Small intestine (tissue), 7 donors: ENCODE measurements around the gene LHFPL2. TPM values are rescaled to one million over a fixed set of nuclear protein-coding genes. Genes with fewer than 3 reads are reported as not detected.

Source experiments
- DNase-seq, 2 donors: peaks; one replicate each; pipeline versions ENCODE4 v3.0.0 to v3.0.0-alpha.2; 2013
- FAIRE-seq: peaks from 2 replicates; lab custom pipeline; 2012; peaks lifted over from hg19 to GRCh38; lab: Jason Lieb, UNC
- H3K27ac ChIP-seq, 3 donors: one replicate each; pipeline ENCODE4 v1.5.1; 2013; ENCODE audit warnings: low read length in 2 of 3, mild to moderate bottlenecking in 2 of 3, control low read depth in 1 of 3, inconsistent platforms in 1 of 3, low read depth in 1 of 3, moderate library complexity in 1 of 3
- H3K27me3 ChIP-seq, 3 donors: one replicate each; pipeline ENCODE4 v1.6.1; 2013; ENCODE audit warnings: low read length in 3 of 3, inconsistent platforms in 1 of 3; ENCODE audit not compliant: control insufficient read depth in 3 of 3, insufficient read depth in 3 of 3
- H3K36me3 ChIP-seq, 3 donors: one replicate each; pipeline ENCODE4 v1.6.1; 2013; ENCODE audit warnings: low read length in 3 of 3, inconsistent platforms in 1 of 3, low read depth in 1 of 3, mild to moderate bottlenecking in 1 of 3, moderate library complexity in 1 of 3; ENCODE audit not compliant: control insufficient read depth in 3 of 3, insufficient read depth in 2 of 3
- H3K4me1 ChIP-seq, 3 donors: one replicate each; pipeline ENCODE4 v1.6.1; 2013; ENCODE audit warnings: low read length in 2 of 3, inconsistent platforms in 1 of 3, low read depth in 1 of 3, mild to moderate bottlenecking in 1 of 3, moderate library complexity in 1 of 3; ENCODE audit not compliant: control insufficient read depth in 3 of 3, insufficient read depth in 2 of 3
- H3K4me3 ChIP-seq, 3 donors: one replicate each; pipeline ENCODE4 v1.5.1; 2013; ENCODE audit warnings: low read length in 3 of 3, control low read depth in 1 of 3, inconsistent platforms in 1 of 3, low read depth in 1 of 3, mild to moderate bottlenecking in 1 of 3, moderate library complexity in 1 of 3
- H3K9me3 ChIP-seq, 2 donors: one replicate each; pipeline ENCODE4 v1.6.1; 2013; ENCODE audit warnings: low read depth in 1 of 2, low read length in 1 of 2; ENCODE audit not compliant: control insufficient read depth in 2 of 2, insufficient read depth in 1 of 2
- WGBS, 3 donors: extraction: QIAGEN DNeasy Blood & Tissue Kit; methylation state at CpG; one replicate each; pipeline ENCODE4 v1.1.7; 2013; 5-methylcytosine and 5-hydroxymethylcytosine counted together
- polyA plus RNA-seq, 4 donors: library from polyadenylated mRNA; stranded (reverse) in 3 of 4; unstranded in 1 of 4; fragments of 200-250 nt in 3 of 4; fragments of 120-200 nt in 1 of 4; gene quantifications; one replicate each; pipeline versions ENCODE4 v1.2.1 to v1.2.3, GENCODE V29; 2013
- donor health status: healthy with polysubstance abuse.
- donor health status: control.
- donor health status: control.
- donor health status: Bipolar disorder and iron deficiency.
- donor health status: healthy.

LHFPL2 gene
- polyA plus RNA-seq, 4 donors: 8.9 to 38.3 (median 13.0) TPM

- FAIRE-seq (no peak), DNase-seq (no peak)
- H3K4me3 ChIP-seq: no peak overlapping the region
- peaks cover 0 to 11% (median 0%) of the 10 kb centered on the region in 3 donors for H3K36me3 ChIP-seq
- no peaks in the 10 kb centered on the region for H3K9me3 ChIP-seq
- peaks cover 0 to 20% (median 10%) of the 10 kb centered on the region in 3 donors for H3K4me1 ChIP-seq
- WGBS, 3 donors: 81 to 89% (median 88%) methylated on average over 2 of the region's 2 CpGs
- H3K27me3 ChIP-seq: no peaks in the 10 kb centered on the region
- peak overlapping the region in 1 of 3 donors; percentile 50 for H3K27ac ChIP-seq
These were observed 55.1 kb downstream of the LHFPL2 start for GRCh38 chr5:78593465-78593864.

- no peaks in the 10 kb centered on the region for H3K9me3 ChIP-seq
- 86 to 94% (median 91%) methylated on average over 7 of the region's 7 CpGs for WGBS, 3 donors
- DNase-seq (no peak), FAIRE-seq (no peak)
- peaks cover 0 to 11% (median 0%) of the 10 kb centered on the region in 3 donors for H3K36me3 ChIP-seq
- H3K27me3 ChIP-seq: no peaks in the 10 kb centered on the region
- H3K4me1 ChIP-seq: peaks cover 0 to 20% (median 10%) of the 10 kb centered on the region in 3 donors
- no peak overlapping the region for H3K4me3 ChIP-seq
- H3K27ac ChIP-seq: peak overlapping the region in 1 of 3 donors; percentile 50
These were observed 55.7 kb downstream of the LHFPL2 start for GRCh38 chr5:78592735-78593386.

GRCh38 chr5:78591972-78592700, 56.4 kb downstream of the LHFPL2 start:
- FAIRE-seq (no peak), DNase-seq (no peak)
- peaks cover 0 to 17% (median 10%) of the 10 kb centered on the region in 3 donors for H3K4me1 ChIP-seq
- WGBS, 3 donors: 74 to 91% (median 83%) methylated on average over 9 of the region's 9 CpGs
- H3K36me3 ChIP-seq: peaks cover 0 to 14% (median 0%) of the 10 kb centered on the region in 3 donors
- no peaks in the 10 kb centered on the region for H3K9me3 ChIP-seq
- H3K4me3 ChIP-seq: no peak overlapping the region
- H3K27ac ChIP-seq: peak overlapping the region in 1 of 3 donors; percentile 83
- no peaks in the 10 kb centered on the region for H3K27me3 ChIP-seq

- peaks cover 0 to 15% (median 7%) of the 10 kb centered on the region in 3 donors for H3K4me1 ChIP-seq
- H3K36me3 ChIP-seq: peaks cover 0 to 14% (median 3%) of the 10 kb centered on the region in 3 donors
- no peak overlapping the region for H3K4me3 ChIP-seq
- no peaks in the 10 kb centered on the region for H3K27me3 ChIP-seq
- H3K27ac ChIP-seq: peak overlapping the region in 1 of 3 donors; percentile 83
- H3K9me3 ChIP-seq: no peaks in the 10 kb centered on the region
- WGBS, 3 donors: 45 to 65% (median 54%) methylated on average over 6 of the region's 6 CpGs
- DNase-seq (no peak), FAIRE-seq (no peak)
These were observed 57.4 kb downstream of the LHFPL2 start for GRCh38 chr5:78591138-78591612.

- WGBS, 3 donors: 61 to 76% (median 68%) methylated on average over 5 of the region's 5 CpGs
- FAIRE-seq (no peak), DNase-seq (no peak)
- Histone ChIP-seq H3K27ac (no peak overlapping the region), H3K9me3 (peaks cover 0 to 8% of the 10 kb centered on the region in 2 donors), H3K27me3 (no peaks in the 10 kb centered on the region), H3K4me1 (peaks cover 0 to 7% (median 6%) of the 10 kb centered on the region in 3 donors), H3K36me3 (peaks cover 0 to 16% (median 3%) of the 10 kb centered on the region in 3 donors), H3K4me3 (no peak overlapping the region)
These were observed 58.6 kb downstream of the LHFPL2 start for GRCh38 chr5:78589923-78590322.

- peaks cover 0 to 11% of the 10 kb centered on the region in 2 donors for H3K9me3 ChIP-seq
- peaks cover 0 to 2% (median 0%) of the 10 kb centered on the region in 3 donors for H3K4me1 ChIP-seq
- no peak for FAIRE-seq
- DNase-seq: no peak
- no peak overlapping the region for H3K27ac ChIP-seq
- no peak overlapping the region for H3K4me3 ChIP-seq
- H3K27me3 ChIP-seq: no peaks in the 10 kb centered on the region
- H3K36me3 ChIP-seq: peaks cover 0 to 16% (median 3%) of the 10 kb centered on the region in 3 donors
These were observed 60.1 kb downstream of the LHFPL2 start for GRCh38 chr5:78588507-78588906.

GRCh38 chr5:78587775-78588291, 60.7 kb downstream of the LHFPL2 start:
- no peak for FAIRE-seq
- H3K27ac ChIP-seq: peak overlapping the region in 1 of 3 donors; percentile 55

GRCh38 chr5:78587081-78587774, 61.3 kb downstream of the LHFPL2 start:
- no peak for FAIRE-seq
- no peak for DNase-seq
- Histone ChIP-seq H3K9me3 (peaks cover 0 to 11% of the 10 kb centered on the region in 2 donors), H3K4me3 (no peak overlapping the region), H3K36me3 (peaks cover 0 to 16% (median 3%) of the 10 kb centered on the region in 3 donors), H3K27ac (peak overlapping the region in 1 of 3 donors; percentile 55), H3K4me1 (peaks cover 0 to 2% (median 0%) of the 10 kb centered on the region in 3 donors), H3K27me3 (no peaks in the 10 kb centered on the region)
- WGBS, 3 donors: 81 to 83% (median 82%) methylated on average over 4 of the region's 4 CpGs

More at GRCh38 chr5:78587775-78588291, 60.7 kb downstream of the LHFPL2 start:
- no peak for DNase-seq
- Histone ChIP-seq H3K9me3 (peaks cover 0 to 11% of the 10 kb centered on the region in 2 donors), H3K27me3 (no peaks in the 10 kb centered on the region), H3K4me3 (no peak overlapping the region), H3K36me3 (peaks cover 0 to 16% (median 3%) of the 10 kb centered on the region in 3 donors), H3K4me1 (peaks cover 0 to 2% (median 0%) of the 10 kb centered on the region in 3 donors)
- 77 to 94% (median 88%) methylated on average over 3 of the region's 3 CpGs for WGBS, 3 donors
